K562 (cell line): ENCODE measurements around the gene IQSEC3. TPM values are rescaled to one million over a fixed set of nuclear protein-coding genes. Genes with fewer than 3 reads are reported as not detected.

Source experiments
- ATAC-seq: fragments of 200-7000 bp; cut with Tn5 transposase; 3 replicates; pipeline ENCODE4 v1.9.1; 2020; ENCODE audit warnings: moderate library complexity
- BruUV-seq: library from RNA; stranded (reverse); fragments of 400-500 nt; replicated peaks from 2 replicates; lab custom pipeline; 2021; lab: Mats Ljungman, UMichigan
- CTCF ChIA-PET: fragments of 300-600 bp; formaldehyde crosslinking; extraction: SDS; loops from one replicate; lab custom pipeline; 2021; ENCODE audit warnings: low intra/inter-chr PET ratio; lab: Yijun Ruan, JAX
- POLR2A ChIA-PET: fragments of 300-600, 350-650 bp; sonication (Branson Sonifier 250); formaldehyde crosslinking; extraction: SDS; loops from one replicate; lab custom pipeline; 2021; ENCODE audit warnings: antibody characterized with exemption, inconsistent platforms; lab: Yijun Ruan, JAX
- DNase-seq, 4 experiments: peaks; one replicate each; pipeline versions ENCODE4 v3.0.0 to v3.0.0-alpha.2; 2011 to 2018; ENCODE audit warnings: low spot score in 3 of 4, mixed read lengths in 3 of 4; ENCODE audit errors: extremely low read depth in 1 of 4
- FAIRE-seq: peaks from 2 replicates; lab custom pipeline; 2011; peaks lifted over from hg19 to GRCh38; lab: Jason Lieb, UNC
- H2AFZ ChIP-seq: 2 replicates; pipeline ENCODE4 v1.6.0; 2011; ENCODE audit warnings: low read depth, low read length, control low read depth, inconsistent platforms
- H3K27ac ChIP-seq: fragments of 200-600 bp; 3 replicates; pipeline ENCODE4 v1.8.0; 2011; ENCODE audit warnings: low read depth, mild to moderate bottlenecking, control low read depth, inconsistent platforms, low read length, moderate library complexity, mixed read lengths; ENCODE audit errors: extremely low read depth
- H3K27me3 ChIP-seq, 2 experiments: fragments of 300-600 bp in 1 of 2; 2 replicates in 1 of 2; 3 replicates in 1 of 2; pipeline versions ENCODE4 v1.6.0 to v1.8.0; 2011; ENCODE audit warnings: inconsistent platforms in 2 of 2, low read length in 2 of 2, mild to moderate bottlenecking in 1 of 2, mixed read lengths in 1 of 2, moderate library complexity in 1 of 2; ENCODE audit not compliant: control insufficient read depth in 2 of 2, insufficient read depth in 2 of 2
- H3K36me3 ChIP-seq: fragments of 300-600 bp; 3 replicates; pipeline ENCODE4 v1.8.0; 2011; ENCODE audit warnings: mild to moderate bottlenecking, low read length, inconsistent platforms; ENCODE audit not compliant: control insufficient read depth, insufficient read depth
- H3K4me1 ChIP-seq, 2 experiments: fragments of 200-600 bp in 1 of 2; replicated peaks in 1 of 2; 2 replicates in 1 of 2; 3 replicates in 1 of 2; pipeline versions ENCODE4 v1.5.1 to v1.8.0; 2011; ENCODE audit warnings: inconsistent platforms in 2 of 2, low read length in 2 of 2, mild to moderate bottlenecking in 1 of 2, mixed read lengths in 1 of 2, moderate library complexity in 1 of 2; ENCODE audit not compliant: control insufficient read depth in 2 of 2, insufficient read depth in 2 of 2
- H3K4me2 ChIP-seq: 2 replicates; pipeline ENCODE4 v1.6.1; 2011; ENCODE audit warnings: low read length, control low read depth, inconsistent platforms, mixed read lengths; ENCODE audit not compliant: insufficient read depth
- H3K4me3 ChIP-seq: fragments of 200-600 bp; sonication (generic), shearing (Covaris generic); 2 replicates; pipeline ENCODE4 v1.5.1; 2016; ENCODE audit warnings: control low read depth, inconsistent platforms
- H3K79me2 ChIP-seq: fragments of 200-600 bp; 3 replicates; pipeline ENCODE4 v1.8.0; 2011; ENCODE audit warnings: low read length, inconsistent platforms; ENCODE audit not compliant: control insufficient read depth, insufficient read depth
- H3K9ac ChIP-seq, 2 experiments: 2 replicates each; pipeline versions ENCODE4 v1.6.0 to v1.6.1; 2011; ENCODE audit warnings: low read depth in 2 of 2, low read length in 2 of 2, control low read depth in 1 of 2, inconsistent platforms in 1 of 2, mild to moderate bottlenecking in 1 of 2, mixed read lengths in 1 of 2; ENCODE audit not compliant: insufficient read depth in 1 of 2
- H3K9me1 ChIP-seq: one replicate; pipeline ENCODE4 v1.6.0; 2011; ENCODE audit warnings: inconsistent platforms, mild to moderate bottlenecking, low read length, moderate library complexity; ENCODE audit not compliant: control insufficient read depth, insufficient read depth
- H3K9me3 ChIP-seq: replicated peaks from 2 replicates; pipeline ENCODE4 v1.5.1; 2011; ENCODE audit warnings: low read depth, low read length, inconsistent platforms; ENCODE audit not compliant: control insufficient read depth, insufficient read depth
- H4K20me1 ChIP-seq: replicated peaks from 2 replicates; pipeline ENCODE4 v1.6.1; 2011; ENCODE audit warnings: low read length, inconsistent platforms, mixed read lengths; ENCODE audit not compliant: control insufficient read depth, insufficient read depth
- CC2D1A ChIP-seq: fragments of 450-650 bp; IDR thresholded peaks from 2 replicates; pipeline ENCODE4 v1.6.1; 2017; ENCODE audit warnings: mild to moderate bottlenecking
- CCAR2 ChIP-seq: fragments of 200-400 bp; formaldehyde crosslinking; IDR thresholded peaks from 2 replicates; pipeline ENCODE4 v1.6.1; 2017; ENCODE audit warnings: mild to moderate bottlenecking, low read depth, low read length
- KLF6 ChIP-seq: fragments of 250-450 bp; sonication (Bioruptor Pico); IDR thresholded peaks from 2 replicates; pipeline ENCODE4 v1.4.0; 2020; ENCODE audit warnings: mild to moderate bottlenecking, moderate library complexity, borderline replicate concordance
- LEF1 ChIP-seq: fragments of 450-650 bp; IDR thresholded peaks from 2 replicates; pipeline ENCODE4 v1.6.1; 2016; ENCODE audit warnings: mild to moderate bottlenecking
- MCM2 ChIP-seq: fragments of 450-650 bp; IDR thresholded peaks from 2 replicates; pipeline ENCODE4 v1.6.1; 2017; ENCODE audit warnings: low read depth, mild to moderate bottlenecking
- NFE2L1 ChIP-seq: fragments of 450-650 bp; IDR thresholded peaks from 2 replicates; pipeline ENCODE4 v1.6.1; 2016; ENCODE audit warnings: missing genetic modification characterization, low read depth, mild to moderate bottlenecking, missing compliant biosample characterization, moderate library complexity, borderline replicate concordance
- NFIC ChIP-seq: fragments of 450-650 bp; IDR thresholded peaks from 2 replicates; pipeline ENCODE4 v1.6.1; 2017; ENCODE audit warnings: mild to moderate bottlenecking, inconsistent platforms
- PRPF4 ChIP-seq: fragments of 200-400 bp; formaldehyde crosslinking; IDR thresholded peaks from one replicate; pipeline ENCODE4 v1.6.1; 2017; ENCODE audit warnings: low read length, low read depth, mild to moderate bottlenecking; ENCODE audit not compliant: insufficient read depth, poor library complexity, severe bottlenecking
- RBM15 ChIP-seq: fragments of 200-400 bp; formaldehyde crosslinking; IDR thresholded peaks from 2 replicates; pipeline ENCODE4 v1.6.1; 2018; ENCODE audit warnings: mild to moderate bottlenecking, low read length, moderate library complexity; ENCODE audit not compliant: insufficient read depth
- ZBTB7A ChIP-seq: IDR thresholded peaks from 2 replicates; pipeline ENCODE4 v1.6.1; 2011; ENCODE audit warnings: low read depth, mild to moderate bottlenecking, low read length, moderate library complexity, borderline replicate concordance; ENCODE audit not compliant: control insufficient read depth
- ZC3H11A ChIP-seq: IDR thresholded peaks from 2 replicates; pipeline ENCODE4 v1.6.1; 2012; ENCODE audit warnings: low read depth, low read length, improper control_type of control experiment
- ZSCAN29 ChIP-seq: fragments of 450-650 bp; IDR thresholded peaks from 2 replicates; pipeline ENCODE4 v1.6.1; 2017
- WGBS: fragments of 100-300 bp; shearing (Covaris generic); methylation state at CpG from one replicate; pipeline ENCODE4 v1.1.6; 2016; ENCODE audit warnings: low coverage, mixed read lengths; ENCODE audit not compliant: insufficient coverage; ENCODE audit errors: missing lambda C conversion rate; 5-methylcytosine and 5-hydroxymethylcytosine counted together
- in situ Hi-C: fragments of 300-500 bp; cut with MboI; formaldehyde crosslinking; loops from 4 replicates; pipeline ENCODE4 v1.15.0; 2018; ENCODE audit warnings: inconsistent platforms, mixed read lengths
- intact Hi-C: fragments of 100-400 bp; cut with micrococcal nuclease; formaldehyde crosslinking; loops from 2 replicates; pipeline ENCODE4 v1.14.2; 2022
- polyA plus RNA-seq, 8 experiments: library from polyadenylated mRNA; depleted of rRNA in 4 of 8; stranded (reverse) in 5 of 8; unstranded in 3 of 8; fragments of >200 nt; fragmentation: Nextera tagmentation in 2 of 8; fragmentation: Illumina TruSeq in 1 of 8; extraction: Ambion mirVana in 2 of 8; extraction: Trizol in 1 of 8; gene quantifications; 2 replicates each; pipeline versions ENCODE4 v1.2.1 to v1.2.3, GENCODE V29; 2011 to 2014; ENCODE audit warnings: inconsistent platforms in 1 of 8, missing spikeins in 1 of 8
- total RNA-seq, 7 experiments: library from RNA; depleted of rRNA in 6 of 7; stranded (reverse); fragments of >200 nt in 6 of 7; fragmentation: Illumina TruSeq in 2 of 7; extraction: Trizol in 2 of 7; gene quantifications; 2 replicates each; pipeline versions ENCODE4 v1.2.1 to v1.2.3, GENCODE V29; 2011 to 2021; ENCODE audit warnings: low replicate concordance in 1 of 7
- TF ChIP-seq, protein P1 (sequence below): fragments of 150-350 bp; conservative IDR thresholded peaks from 2 replicates; pipeline ENCODE4 v1.6.1; 2014; ENCODE audit warnings: low read length

Gene IQSEC3
- total and polyA plus RNA-seq, 9 of the 15 experiments (the other 6 are each of a cell fraction or from before 2014, with no cell fraction given): under 0.01 to 0.25 (median 0.08) TPM; not detected in 3

DNA sequence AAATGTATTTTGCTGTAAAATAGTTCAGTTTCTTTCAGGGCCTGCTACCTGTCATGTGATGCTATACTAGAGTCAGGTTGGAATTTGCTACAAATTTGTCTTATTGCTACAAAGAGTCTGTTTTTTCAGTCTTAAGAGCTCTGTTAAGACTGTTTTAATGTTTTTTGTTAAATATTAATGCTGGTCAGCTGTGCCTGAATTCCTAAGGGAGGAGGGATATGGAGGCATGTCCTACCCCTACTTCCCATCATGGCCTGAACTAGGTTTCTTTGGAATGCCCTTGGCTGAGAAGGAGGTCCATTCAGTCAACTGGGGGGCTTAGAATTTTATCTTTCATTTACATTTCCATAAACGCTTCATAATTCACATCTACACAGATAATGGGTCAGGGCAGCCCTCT, 30.0 kb downstream of the IQSEC3 start:
- intact Hi-C loops: no loop called here
- Histone ChIP-seq H3K27ac (no peak overlapping the region), H3K36me3 (no peaks in the 10 kb centered on the region), H3K79me2 (no peaks in the 10 kb centered on the region), H4K20me1 (no peaks in the 10 kb centered on the region), H3K9ac (no peak overlapping the region), H3K9me1 (no peaks in the 10 kb centered on the region), H3K4me3 (no peak overlapping the region), H2AFZ (no peak overlapping the region), H3K9me3 (no peaks in the 10 kb centered on the region), H3K4me1 (peaks cover 10% of the 10 kb centered on the region in 2 experiments; a peak in 4 of 5 replicates), H3K4me2 (no peak overlapping the region), H3K27me3 (peaks cover 0 to 18% of the 10 kb centered on the region in 2 experiments; a peak in 3 of 5 replicates)
- no peak for DNase-seq
- ChIA-PET POLR2A (no interaction called here), CTCF (no interaction called here)
- no peak for FAIRE-seq
- TF ChIP-seq KLF6 (CRISPR knock-in tag) (no peak), RBM15 (no peak), CCAR2 (no peak), ZC3H11A (no peak), PRPF4 (no peak), LEF1 (no peak), CC2D1A (no peak), MCM2 (no peak), NFE2L1 (tag) (no peak), NFIC (no peak), ZBTB7A (no peak), ZSCAN29 (no peak)
- TF ChIP-seq, protein P1, sequence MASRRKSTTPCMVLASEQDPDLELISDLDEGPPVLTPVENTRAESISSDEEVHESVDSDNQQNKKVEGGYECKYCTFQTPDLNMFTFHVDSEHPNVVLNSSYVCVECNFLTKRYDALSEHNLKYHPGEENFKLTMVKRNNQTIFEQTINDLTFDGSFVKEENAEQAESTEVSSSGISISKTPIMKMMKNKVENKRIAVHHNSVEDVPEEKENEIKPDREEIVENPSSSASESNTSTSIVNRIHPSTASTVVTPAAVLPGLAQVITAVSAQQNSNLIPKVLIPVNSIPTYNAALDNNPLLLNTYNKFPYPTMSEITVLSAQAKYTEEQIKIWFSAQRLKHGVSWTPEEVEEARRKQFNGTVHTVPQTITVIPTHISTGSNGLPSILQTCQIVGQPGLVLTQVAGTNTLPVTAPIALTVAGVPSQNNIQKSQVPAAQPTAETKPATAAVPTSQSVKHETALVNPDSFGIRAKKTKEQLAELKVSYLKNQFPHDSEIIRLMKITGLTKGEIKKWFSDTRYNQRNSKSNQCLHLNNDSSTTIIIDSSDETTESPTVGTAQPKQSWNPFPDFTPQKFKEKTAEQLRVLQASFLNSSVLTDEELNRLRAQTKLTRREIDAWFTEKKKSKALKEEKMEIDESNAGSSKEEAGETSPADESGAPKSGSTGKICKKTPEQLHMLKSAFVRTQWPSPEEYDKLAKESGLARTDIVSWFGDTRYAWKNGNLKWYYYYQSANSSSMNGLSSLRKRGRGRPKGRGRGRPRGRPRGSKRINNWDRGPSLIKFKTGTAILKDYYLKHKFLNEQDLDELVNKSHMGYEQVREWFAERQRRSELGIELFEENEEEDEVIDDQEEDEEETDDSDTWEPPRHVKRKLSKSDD: no peak
- no peak for ATAC-seq
- 23% methylated on average over 1 of the region's 1 CpG for WGBS
- BruUV-seq: no TSS peak
- in situ Hi-C loops: no loop called here
